Stimulated activated CD4-positive, alpha-beta T cell treated with anti-CD3 and anti-CD28 coated beads, Interleukin-12 subunit alpha, Interleukin-12 subunit beta, amount 100 ng/mL, for 48 hours (primary cell): Measurements from ENCODE around the gene MYLK.
A peak's percentile ranks its signal among the peaks of the same experiment; 100 is the strongest.

Experiments used
- DNase-seq, 3 donors: peaks; one replicate each; pipeline ENCODE4 v3.0.0-alpha.2; 2020; ENCODE audit warnings: low read depth in 2 of 3, low spot score in 1 of 3

Gene MYLK

DNA sequence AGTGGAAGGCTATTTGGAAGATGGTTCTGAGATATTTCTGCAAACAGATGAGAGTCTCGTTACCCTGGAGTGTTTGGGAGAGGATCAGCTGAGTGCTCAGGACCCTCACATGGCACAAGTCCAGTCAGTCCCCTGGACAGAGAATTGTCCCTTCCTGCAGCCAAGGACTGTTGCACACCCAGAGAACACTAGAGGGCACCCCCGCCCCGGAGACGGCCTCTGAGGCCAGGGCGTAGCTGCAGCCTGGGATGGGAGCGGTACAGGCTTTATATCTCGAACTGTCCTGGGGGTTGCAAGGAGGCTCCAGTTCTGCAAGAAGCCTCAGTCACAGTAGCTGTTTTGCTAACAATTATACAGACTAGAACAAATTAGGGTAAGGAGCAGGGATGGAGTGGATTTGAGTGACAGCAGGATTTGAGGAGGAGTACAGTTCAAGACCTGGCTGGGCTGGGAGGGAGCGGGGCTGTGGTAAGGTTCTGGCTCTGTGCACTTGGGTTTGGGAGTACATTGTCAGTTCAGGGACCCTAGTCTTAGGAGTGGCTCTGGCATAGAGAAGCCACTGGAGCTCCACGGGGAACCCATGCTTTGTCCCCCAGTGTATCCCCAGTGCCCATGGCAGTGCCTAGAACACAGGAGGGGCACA is 231.7 kb downstream of the MYLK start:
- peak in 2 of 3 donors; percentile 14 to 37 for DNase-seq

DNA sequence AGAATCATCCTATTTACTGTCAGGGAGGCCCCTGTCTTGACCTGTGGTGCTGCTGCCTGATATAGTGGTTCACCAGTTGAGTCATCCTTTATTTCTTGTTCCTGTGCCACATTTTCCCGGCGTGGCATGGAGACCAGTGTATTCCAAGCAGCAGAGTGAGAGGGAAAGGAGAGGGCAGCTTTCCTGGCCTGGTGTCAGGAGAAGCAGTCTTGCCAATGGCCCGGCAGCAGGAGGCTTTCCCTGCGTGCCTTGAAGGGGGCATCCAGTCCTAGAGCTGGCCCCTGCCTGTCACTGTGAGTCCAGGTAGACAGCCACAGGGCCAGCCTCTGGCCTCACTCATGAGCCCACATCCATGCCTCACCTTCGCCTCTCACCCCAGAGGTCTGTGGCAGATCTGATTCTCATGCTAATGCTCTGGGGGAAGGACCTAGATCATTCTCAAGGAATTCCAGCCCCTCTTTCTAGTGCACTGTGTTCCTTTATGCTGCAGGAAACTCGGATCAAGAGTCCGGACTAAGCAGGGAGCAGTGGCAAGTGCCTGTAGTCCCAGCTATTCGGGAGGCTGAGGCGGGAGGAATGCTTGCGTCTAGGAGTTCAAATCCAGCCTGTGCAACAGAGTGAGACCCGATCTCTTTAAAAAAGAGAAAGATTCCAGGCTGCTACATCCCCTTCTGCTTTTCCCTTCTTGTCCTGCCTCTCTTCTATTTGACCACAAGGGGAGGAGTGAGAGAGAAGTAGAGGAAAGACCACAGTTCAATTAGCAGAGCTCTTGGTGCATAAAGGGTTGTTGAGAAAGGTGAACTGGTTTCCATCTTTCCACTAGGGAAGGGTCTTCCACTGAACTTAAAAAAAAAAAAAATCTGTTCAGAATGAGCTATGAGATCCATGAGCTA is 232.4 kb downstream of the MYLK start:
- DNase-seq: no peak

DNA sequence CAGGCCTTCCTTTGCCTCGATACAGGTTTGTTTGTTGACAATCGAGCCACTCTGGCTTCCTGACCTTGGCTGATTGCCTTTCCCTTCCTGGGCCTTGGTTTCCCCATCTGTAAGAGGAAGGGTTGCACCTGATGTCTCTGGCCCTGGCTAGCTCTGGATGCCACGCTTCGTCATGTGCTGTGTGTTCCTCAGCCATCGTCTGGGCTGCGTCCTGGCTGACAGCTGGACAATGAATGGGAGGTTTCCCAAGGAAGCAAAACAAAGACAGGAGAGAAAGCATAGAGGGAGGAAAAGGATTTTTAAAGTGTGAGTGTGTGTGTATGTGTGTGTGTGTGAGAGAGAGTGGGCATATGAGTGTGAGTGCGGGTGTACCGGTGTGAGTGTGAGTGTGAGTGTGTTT is 234.0 kb downstream of the MYLK start:
- no peak for DNase-seq

DNA sequence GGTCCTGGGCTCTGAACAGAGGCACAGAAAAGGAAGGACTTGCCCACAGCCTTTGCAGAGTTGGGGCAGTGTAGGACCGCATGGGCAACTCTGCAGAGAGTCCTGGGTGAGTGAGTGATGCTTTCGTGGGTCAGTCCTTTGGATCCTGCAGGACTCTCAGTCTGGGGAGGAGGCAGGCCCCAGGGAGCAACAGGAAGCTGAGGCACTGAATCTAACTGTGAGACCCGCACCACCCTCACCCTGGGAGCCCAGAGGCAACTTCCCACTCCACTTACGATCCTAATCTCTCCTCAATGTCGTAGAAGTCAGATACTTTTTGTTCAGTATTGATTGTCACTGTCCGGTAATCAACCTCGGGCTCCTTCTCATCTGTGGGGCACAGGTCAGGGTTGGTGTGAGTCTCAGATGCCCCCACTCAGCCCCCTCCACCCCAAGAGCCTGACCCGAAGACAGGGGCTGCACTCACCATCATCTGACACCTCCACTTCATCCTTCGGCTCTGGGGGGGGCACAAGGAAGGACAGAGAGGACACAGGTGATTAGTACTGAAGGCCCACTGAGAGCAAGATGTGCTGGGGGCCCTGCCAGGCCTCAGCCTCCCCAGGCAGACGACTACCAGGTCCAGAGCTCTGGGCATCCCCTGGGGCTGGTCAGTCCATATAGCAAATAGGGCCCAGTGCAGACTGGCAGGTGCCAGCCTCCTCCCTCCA is 235.3 kb downstream of the MYLK start:
- no peak for DNase-seq

DNA sequence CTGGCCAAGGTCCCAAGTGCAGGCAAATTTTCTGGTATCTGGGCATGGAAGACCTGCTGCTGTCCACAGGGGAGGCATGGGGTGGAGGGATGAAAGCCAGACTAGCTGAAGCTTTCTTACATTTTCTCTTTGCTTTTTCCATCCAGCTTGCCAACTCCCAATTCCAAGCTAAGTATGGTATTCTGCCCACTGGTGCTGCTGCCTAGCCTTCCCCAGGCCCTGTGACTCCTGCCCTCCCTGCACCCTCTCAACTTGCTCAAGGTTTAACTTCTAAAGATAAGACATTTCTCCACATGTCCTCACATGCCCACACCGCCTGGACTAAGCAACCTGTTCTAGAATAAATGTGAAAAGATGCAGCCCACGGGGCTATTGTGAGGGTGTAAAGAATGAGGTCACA is 239.8 kb downstream of the MYLK start:
- DNase-seq: no peak

DNA sequence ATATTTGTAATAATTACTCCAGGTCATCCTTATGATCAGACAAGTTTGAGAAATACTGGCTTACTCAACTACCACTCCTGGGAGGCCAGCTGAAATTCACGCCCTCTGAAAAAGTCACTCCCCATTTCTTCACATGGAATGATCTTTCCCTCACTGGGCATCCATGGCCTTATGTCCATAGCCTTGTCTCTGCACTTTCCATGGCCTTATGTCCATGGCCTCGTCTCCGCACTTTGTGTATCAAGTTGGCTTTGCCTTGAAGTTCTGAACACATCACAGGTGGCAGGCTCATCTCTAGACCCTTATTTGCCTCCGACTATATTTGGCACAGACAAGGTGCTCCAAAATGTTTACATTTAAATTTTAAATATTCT is 241.2 kb downstream of the MYLK start:
- DNase-seq: no peak

DNA sequence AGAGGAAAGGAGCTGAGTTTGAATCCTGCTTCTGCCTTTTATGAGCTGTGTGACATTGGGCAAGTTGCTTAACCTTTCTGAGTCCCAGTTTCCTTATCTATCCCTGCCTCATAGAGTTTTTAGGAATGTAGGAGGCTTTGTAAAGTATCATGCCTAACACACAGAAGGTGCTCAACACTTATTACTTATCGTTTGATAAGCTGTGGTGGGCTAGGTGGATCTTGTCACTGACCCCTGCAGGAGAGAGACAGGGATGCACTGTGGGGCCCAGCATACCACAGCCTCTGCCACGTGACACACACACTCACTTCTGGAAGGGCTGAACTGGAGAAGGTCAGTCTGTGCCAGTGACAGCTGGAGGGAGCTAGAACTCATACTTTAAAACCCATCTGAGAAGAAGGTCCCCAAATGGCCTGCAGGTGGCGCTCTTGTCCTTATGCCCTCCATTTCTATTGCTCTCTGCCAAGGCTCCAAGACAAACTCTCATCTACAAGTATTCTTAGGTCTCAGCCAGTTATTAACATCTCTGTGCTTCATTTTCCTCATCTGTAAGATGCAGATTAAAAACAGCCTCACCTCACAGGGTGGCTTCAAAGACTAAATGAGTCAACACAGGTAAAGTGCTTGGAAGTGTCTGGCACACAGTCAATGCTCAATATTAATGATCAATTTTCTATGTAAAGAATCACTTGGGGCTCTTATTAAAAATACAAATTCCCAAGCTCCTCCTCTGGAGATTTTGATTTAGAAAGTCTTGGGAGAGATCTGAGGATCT is 241.8 kb downstream of the MYLK start:
- peak; percentile 35 to 56 (median 44) for DNase-seq

DNA sequence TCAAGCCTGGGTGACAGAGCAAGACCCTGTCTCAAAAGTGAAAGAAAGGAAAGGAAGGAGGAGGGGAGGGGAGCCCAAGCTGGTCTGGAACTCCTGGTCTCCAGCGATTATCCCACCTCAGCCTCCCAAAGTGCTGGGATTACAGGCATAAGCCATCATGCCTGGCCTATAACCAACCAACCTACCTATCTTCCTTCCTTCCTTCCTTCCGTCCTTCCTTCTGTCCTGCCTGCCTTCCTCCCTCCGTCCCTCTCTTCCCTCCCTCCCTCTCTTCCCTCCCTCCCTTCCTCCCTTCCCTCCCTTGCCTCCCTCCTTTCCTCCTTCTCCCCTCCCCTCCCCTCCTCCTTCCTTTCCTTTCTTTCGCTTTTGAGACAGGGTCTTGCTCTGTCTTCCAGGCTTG is 242.6 kb downstream of the MYLK start:
- no peak for DNase-seq

DNA sequence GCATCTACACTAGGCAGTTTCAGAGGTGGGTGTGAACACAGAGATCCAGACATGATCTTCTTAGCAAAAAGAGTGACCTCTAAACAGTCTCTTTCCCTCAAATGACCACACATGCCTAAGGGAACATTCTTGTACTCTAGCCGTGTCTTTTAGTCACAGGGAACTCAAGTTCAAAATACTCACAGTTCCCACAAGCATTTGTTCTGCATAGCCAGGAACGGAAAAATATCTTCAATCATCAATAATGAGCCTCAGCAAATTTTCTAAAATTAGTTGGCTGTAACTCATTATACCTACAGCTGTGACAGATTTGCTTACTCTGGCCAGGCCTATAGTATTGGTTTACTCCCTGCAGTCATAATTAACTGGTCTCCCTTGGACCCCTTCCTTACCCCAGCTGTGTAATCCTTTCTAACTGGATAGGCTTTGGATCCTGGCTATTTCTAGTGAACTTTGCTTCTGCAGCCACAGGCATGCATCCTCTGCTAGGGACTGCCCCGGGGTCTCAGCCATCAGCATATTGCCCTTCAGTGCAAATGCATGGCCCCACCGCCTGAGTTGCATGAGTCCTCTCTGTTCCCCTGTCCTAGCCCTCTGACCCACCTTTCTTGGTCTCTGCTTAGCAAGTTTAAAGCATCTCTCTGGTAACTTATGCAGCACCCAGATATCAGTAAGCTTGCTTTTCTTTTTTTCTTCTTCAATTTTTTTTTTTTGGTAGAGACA is 243.2 kb downstream of the MYLK start:
- DNase-seq: no peak

DNA sequence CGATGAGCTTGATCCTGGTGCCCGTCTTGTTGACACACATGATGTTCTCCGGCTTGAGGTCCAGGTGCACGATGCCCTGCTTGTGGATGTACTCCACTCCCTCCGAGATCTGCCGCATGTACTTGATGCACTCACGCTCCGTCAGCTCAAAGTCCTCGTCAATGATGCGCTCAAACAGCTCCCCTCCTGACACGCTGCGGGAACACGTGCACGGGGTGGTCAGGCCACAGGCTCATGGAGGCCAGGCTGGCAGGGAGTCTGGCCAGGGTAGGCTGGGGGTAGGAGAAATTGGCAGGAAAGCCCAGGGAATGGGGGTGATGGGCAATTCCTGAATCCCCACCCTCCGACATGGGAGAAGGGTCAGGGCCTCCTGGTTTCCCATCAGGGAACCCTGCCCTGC is 243.8 kb downstream of the MYLK start:
- DNase-seq: no peak

DNA sequence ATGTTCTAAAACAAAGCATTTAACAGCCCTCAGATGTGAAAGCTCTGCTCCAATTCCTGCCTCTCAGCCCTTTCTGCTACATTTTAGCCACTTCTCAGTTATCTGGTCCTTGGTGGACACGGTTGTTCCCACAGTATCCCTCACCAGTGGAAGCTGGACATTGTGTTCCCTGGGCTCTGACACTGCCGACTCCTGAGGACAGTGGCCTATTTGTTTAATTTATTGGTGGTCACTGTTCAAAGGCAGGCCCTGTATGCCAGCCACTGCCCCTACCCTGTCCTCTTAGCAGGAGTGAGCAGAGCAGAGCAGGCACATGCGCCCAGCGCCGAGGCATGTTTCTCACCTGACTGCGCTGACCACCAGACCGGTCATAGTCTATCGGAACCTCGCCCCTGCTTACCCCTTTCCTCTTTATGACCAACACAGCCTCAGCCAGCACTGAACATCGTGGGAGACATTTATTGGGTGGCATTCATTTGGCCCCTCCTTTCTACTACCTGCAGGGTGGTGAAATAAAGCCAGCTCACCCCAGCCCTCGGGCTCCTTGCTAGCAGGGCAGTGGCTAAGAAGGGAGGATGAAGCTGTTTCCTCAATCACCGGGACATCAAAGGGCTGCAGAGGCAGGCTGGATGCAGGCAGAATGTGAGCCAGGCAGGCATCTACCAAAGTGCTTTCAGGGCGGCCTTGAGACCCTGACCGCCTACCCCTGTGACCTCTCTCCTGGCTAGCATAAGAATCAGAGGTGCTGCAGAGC is 245.0 kb downstream of the MYLK start:
- DNase-seq: no peak

DNA sequence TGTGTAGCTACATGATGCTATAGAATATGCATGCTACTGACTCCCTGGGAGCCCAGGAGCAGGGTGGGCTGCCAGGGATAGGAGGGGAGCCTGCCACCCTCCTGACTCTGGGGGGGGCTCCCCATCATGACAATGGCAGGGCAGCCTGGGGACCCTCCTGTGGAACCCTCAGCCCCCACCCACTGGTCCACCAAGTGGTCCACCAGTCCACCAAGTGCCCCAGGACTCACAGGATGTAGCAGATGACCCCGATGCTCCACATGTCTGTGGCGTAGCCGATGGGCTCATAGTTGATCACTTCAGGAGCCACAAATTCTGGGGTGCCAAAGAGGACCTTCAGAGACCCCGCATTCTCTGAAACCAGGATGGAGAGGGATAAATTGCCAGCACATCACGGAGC is 246.3 kb downstream of the MYLK start:
- DNase-seq: no peak

DNA sequence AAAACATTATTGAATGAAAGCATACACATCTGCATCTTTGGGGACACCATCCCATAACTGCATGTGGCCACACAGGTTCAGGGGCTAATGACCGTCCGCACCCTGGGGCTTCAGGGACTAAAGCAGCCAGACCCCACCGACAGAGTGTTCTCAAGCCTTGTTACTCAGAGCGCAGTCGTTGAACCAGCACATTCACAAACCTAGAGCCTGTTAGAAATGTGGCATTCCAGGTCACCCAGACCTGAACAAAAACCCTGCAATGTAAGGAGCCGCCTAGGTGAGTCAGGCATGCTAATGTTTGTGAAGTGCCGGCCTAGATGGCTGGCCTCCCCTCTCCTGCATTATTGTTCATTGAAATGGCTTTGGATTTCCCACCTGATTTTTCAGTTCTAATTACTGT is 247.0 kb downstream of the MYLK start:
- DNase-seq: no peak

DNA sequence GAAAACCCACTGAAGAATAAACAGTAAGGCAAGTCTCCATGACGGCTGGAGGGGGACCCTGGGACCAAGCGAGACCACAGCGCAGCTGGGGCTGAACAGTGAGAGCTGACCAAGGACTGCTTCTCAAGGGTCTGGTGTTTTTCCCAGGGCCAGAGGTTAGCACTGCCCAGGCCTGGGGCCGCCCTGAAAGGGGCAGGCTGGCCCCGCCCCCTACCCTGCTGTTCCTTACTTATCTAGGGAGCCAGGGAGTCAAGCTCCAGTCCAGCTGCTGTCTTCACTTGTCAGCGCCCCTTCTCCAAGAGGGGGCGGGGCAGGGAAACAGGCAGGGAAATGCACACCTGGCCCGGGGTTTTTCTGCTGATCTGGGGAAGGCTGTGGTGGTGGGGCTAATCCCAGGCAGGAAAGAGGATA is 247.7 kb downstream of the MYLK start:
- no peak for DNase-seq

DNA sequence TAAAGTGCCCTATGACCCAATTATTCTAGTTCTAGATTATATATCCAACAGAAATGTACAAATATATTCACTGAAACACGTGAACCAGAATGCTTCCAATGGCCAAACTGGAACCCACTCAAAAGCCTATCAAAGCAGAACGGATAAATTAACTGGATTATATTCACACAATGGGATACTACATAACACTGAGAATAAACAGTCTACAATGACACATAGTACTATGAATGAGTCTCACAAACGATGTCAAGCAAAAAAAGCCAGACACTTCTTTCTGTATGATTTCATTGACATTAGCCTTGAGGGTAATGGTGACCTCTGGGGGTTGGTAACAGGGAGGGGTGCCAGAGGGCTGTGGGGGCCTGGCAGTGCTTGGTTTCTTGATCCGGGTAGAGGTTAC is 248.4 kb downstream of the MYLK start:
- no peak for DNase-seq

DNA sequence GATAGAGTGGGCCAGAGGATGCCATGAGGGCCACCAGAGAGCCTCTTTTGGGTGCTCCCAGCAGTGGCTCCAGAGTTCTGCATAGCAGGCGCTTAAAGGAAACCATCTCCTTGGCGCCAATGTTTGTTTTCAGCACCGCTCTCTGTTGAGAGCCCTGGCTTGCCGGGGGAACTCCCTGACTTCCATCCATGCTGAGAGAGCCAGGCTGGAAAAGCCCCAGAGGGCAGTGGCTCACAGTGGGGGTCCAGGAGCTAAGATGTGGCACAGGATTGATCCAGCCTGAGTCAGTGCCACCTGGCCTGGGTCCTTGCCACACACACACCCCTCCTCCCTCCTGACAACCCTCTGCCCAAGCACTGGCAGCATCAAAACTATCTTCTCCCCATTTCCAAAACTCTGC is 248.9 kb downstream of the MYLK start:
- no peak for DNase-seq

DNA sequence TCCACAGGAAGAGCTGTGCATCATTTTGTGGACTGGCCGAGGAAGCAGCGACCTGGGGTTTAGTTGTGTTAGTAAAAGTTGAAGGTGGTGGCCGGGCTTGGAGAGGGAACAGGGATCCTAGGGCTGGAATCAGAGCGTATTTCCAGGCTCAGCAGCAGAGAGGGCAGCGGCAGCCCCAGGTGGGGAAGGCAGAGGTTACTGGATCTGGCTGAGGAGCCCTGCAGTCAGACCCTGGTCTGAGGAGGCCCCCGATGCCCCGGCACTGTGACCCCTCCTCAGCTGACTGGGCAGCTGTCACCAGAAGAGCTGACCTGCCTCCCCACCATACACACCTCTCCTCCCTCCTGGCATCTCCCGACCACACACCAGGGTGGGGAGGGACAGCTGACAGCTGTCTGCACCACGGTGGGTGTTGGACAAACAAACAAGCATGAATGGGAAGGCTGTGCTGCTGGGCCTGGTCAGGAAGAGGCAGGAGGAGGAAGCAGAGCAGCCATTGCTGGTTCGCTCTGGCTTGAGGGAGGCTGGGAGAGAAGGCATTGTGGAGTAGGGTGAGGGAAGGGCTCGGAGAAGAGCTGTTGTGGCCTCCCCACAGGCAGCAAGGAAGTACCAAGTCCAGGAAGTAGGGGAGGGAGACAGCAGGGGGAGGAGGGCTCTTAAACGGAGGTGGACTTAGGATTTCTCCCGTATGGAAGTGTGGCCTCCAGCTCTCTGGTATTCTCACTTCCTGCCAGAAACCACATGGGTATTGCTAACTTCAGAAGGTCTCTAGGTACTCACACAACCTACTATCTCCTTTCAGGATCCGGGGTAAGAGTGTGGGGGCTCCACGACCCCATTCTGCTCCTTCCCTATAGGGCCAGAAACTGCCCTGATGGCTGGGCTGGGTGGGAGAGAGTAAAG is 249.7 kb downstream of the MYLK start:
- no peak for DNase-seq

DNA sequence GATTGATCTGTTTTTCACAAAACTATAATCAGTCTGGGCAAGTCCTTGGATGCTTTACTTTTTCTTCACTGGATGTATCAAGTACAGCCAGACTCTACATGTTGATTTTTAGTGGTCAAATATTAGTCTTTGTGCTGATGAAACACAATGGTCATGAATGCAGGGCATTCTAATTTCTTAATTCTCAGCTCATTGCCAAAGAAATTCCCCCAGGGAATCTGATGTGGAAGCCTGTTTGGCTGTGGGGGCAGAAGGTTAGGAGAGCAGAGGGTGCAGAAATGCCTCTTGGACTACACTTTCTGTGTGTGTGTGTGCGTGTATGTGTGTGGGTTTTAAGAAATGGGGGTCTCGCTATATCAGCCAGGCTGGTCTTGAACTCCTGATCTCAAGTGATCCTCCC is 250.6 kb downstream of the MYLK start:
- DNase-seq: no peak

DNA sequence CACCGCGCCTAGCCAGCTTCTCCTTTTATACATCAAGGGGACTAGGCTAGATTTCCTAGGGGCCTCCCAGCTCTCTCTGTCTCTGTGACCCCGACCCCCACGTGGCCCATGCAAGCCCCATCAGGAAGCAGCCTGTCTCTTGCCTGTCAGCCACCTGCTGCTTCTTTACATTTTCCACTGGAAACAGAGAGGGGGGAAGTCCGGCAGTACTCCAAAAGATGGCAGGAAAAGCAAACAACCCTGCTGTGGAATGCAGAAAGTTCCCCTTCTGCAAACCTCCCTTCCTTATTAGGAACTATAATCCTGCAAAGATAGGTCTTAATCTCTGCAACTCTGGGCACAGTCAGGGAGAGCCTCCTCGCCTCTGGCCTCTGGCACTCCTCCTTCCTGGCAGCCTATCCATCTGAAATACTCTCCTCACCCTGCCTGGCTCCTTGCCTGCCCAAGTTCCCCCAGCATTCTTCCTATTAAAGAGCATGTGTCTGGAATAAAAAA is 251.9 kb downstream of the MYLK start:
- DNase-seq: no peak
